GM10266 (cell line): ENCODE results near the gene MINDY3.

ENCODE experiments used
- DNase-seq: peaks from one replicate; pipeline ENCODE4 v3.0.0; 2012; ENCODE audit errors: extremely low spot score
- CTCF ChIP-seq: IDR thresholded peaks from 2 replicates; pipeline ENCODE4 v1.5.1; 2012; ENCODE audit warnings: mild to moderate bottlenecking, low read depth; ENCODE audit not compliant: control insufficient read depth, insufficient read depth; ENCODE audit errors: missing control alignments

MINDY3 gene

GRCh38 chr10:15822131-15822530 lies 38.2 kb downstream of the MINDY3 start:
- TF ChIP-seq CTCF, result no peak
- DNase-seq, result no peak

GRCh38 chr10:15821046-15821683 lies 39.1 kb downstream of the MINDY3 start:
- no peak for TF ChIP-seq CTCF
- no peak for DNase-seq

GRCh38 chr10:15817409-15818046 lies 42.8 kb downstream of the MINDY3 start:
- DNase-seq, result peak; percentile 5
- TF ChIP-seq CTCF, result no peak

- no peak for DNase-seq
- no peak for TF ChIP-seq CTCF
Observed at GRCh38 chr10:15815242-15815885, 44.9 kb downstream of the MINDY3 start.

- TF ChIP-seq CTCF, result no peak
- peak; percentile 15 for DNase-seq
Observed at GRCh38 chr10:15814565-15814964, 45.7 kb downstream of the MINDY3 start.

GRCh38 chr10:15813415-15813814 lies 46.9 kb downstream of the MINDY3 start:
- no peak for DNase-seq
- no peak for TF ChIP-seq CTCF

- no peak for TF ChIP-seq CTCF
- DNase-seq, result no peak
Observed at GRCh38 chr10:15809450-15809849, 50.9 kb downstream of the MINDY3 start.
